Retinal pigment epithelial cell (primary cell): ENCODE measurements around the gene SYNDIG1.

ENCODE experiments used
- DNase-seq: peaks from one replicate; pipeline ENCODE4 v3.0.0-alpha.2; 2010; ENCODE audit warnings: low read depth
- H3K4me3 ChIP-seq: 2 replicates; pipeline ENCODE4 v1.5.1; 2011; ENCODE audit warnings: mild to moderate bottlenecking, low read length, control low read depth, moderate library complexity
- CTCF ChIP-seq: conservative IDR thresholded peaks from 2 replicates; pipeline ENCODE4 v1.5.1; 2011; ENCODE audit warnings: low read depth, low read length, control low read depth, inconsistent platforms

SYNDIG1 gene

GRCh38 chr20:24701668-24702067 is 232.2 kb downstream of the SYNDIG1 start:
- DNase-seq = no peak
- H3K4me3 ChIP-seq = no peak overlapping the region
- TF ChIP-seq CTCF = no peak

GRCh38 chr20:24702501-24703283 is 233.3 kb downstream of the SYNDIG1 start:
- TF ChIP-seq CTCF = no peak
- DNase-seq = no peak
- no peak overlapping the region for H3K4me3 ChIP-seq

GRCh38 chr20:24703284-24703610 is 233.8 kb downstream of the SYNDIG1 start:
- DNase-seq = no peak
- TF ChIP-seq CTCF = no peak
- no peak overlapping the region for H3K4me3 ChIP-seq

- no peak for TF ChIP-seq CTCF
- no peak for DNase-seq
- no peak overlapping the region for H3K4me3 ChIP-seq
Measured at GRCh38 chr20:24704899-24705298, 235.5 kb downstream of the SYNDIG1 start.

- no peak for TF ChIP-seq CTCF
Measured at GRCh38 chr20:24705486-24705885, 236.1 kb downstream of the SYNDIG1 start.

GRCh38 chr20:24708411-24709295 is 239.2 kb downstream of the SYNDIG1 start:
- no peak overlapping the region for H3K4me3 ChIP-seq
- TF ChIP-seq CTCF = no peak
- no peak for DNase-seq

More at GRCh38 chr20:24705486-24705885, 236.1 kb downstream of the SYNDIG1 start:
- no peak overlapping the region for H3K4me3 ChIP-seq
- DNase-seq = no peak
